Lung (tissue), 12 donors: ENCODE results near the gene PODXL. TPM values are rescaled to one million over a fixed set of nuclear protein-coding genes. Genes with fewer than 3 reads are reported as not detected.

Experiments used
- ATAC-seq: fragments of 200-7000 bp; cut with Tn5 transposase; one replicate; pipeline ENCODE4 v1.9.1; 2020; ENCODE audit warnings: moderate number of reproducible peaks; ENCODE audit not compliant: insufficient read depth, low FRiP score
- DNase-seq, 3 donors: peaks; one replicate each; pipeline ENCODE4 v3.0.0-alpha.2; 2013 to 2017
- H3K27ac ChIP-seq, 2 donors: one replicate each; pipeline ENCODE4 v1.5.1; 2013; ENCODE audit warnings: mild to moderate bottlenecking in 2 of 2, moderate library complexity in 2 of 2, control low read depth in 1 of 2, inconsistent platforms in 1 of 2, low read depth in 1 of 2, low read length in 1 of 2
- H3K27me3 ChIP-seq, 3 donors: one replicate each; pipeline ENCODE4 v1.5.1; 2013; ENCODE audit warnings: low read length in 2 of 3; ENCODE audit not compliant: control insufficient read depth in 3 of 3, insufficient read depth in 3 of 3
- H3K36me3 ChIP-seq, 4 donors: one replicate each; pipeline ENCODE4 v1.5.1; 2013; ENCODE audit warnings: low read length in 4 of 4, mild to moderate bottlenecking in 1 of 4, moderate library complexity in 1 of 4; ENCODE audit not compliant: control insufficient read depth in 4 of 4, insufficient read depth in 4 of 4
- H3K4me1 ChIP-seq, 5 donors: one replicate each; pipeline ENCODE4 v1.5.1; 2013; ENCODE audit warnings: low read length in 5 of 5, mild to moderate bottlenecking in 2 of 5, moderate library complexity in 1 of 5; ENCODE audit not compliant: control insufficient read depth in 5 of 5, insufficient read depth in 5 of 5
- H3K4me3 ChIP-seq: one replicate; pipeline ENCODE4 v1.5.1; 2013; ENCODE audit warnings: mild to moderate bottlenecking, control low read depth, moderate library complexity
- H3K9ac ChIP-seq, 2 donors: one replicate each; pipeline ENCODE4 v1.5.1; 2013; ENCODE audit warnings: low read length in 2 of 2, control low read depth in 1 of 2; ENCODE audit not compliant: insufficient read depth in 1 of 2
- H3K9me3 ChIP-seq, 4 donors: one replicate each; pipeline ENCODE4 v1.5.1; 2013; ENCODE audit warnings: low read length in 3 of 4, mild to moderate bottlenecking in 1 of 4, moderate library complexity in 1 of 4; ENCODE audit not compliant: control insufficient read depth in 4 of 4, insufficient read depth in 3 of 4
- CTCF ChIP-seq: IDR thresholded peaks from 2 replicates; pipeline ENCODE4 v1.5.1; 2012; ENCODE audit warnings: mild to moderate bottlenecking; ENCODE audit errors: control extremely low read depth, extremely low read depth
- WGBS, 2 donors: extraction: QIAGEN DNeasy Blood & Tissue Kit; methylation state at CpG; one replicate each; pipeline ENCODE4 v1.1.7; 2013; 5-methylcytosine and 5-hydroxymethylcytosine counted together
- polyA plus RNA-seq, 2 donors: library from polyadenylated mRNA; stranded (reverse); fragments of 200-250 nt; gene quantifications; one replicate each; pipeline ENCODE4 v1.2.1, GENCODE V29; 2013
- total RNA-seq, 2 donors: library from RNA; depleted of rRNA in 1 of 2; stranded (reverse); fragments of >200 nt in 1 of 2; gene quantifications; one replicate each; pipeline ENCODE4 v1.2.1, GENCODE V29; 2014 to 2021
- donor health status: control.
- donor health status: control.
- donor health status: Bipolar disorder and iron deficiency.
- donor health status: healthy.
- donor health status: DM: yes; HTN: yes; CAD: no.

The PODXL gene
- total and polyA plus RNA-seq, 4 donors: 24.3 to 133 (median 57.6) TPM

GRCh38 chr7:131501422-131501821 lies 55.0 kb downstream of the PODXL start:
- WGBS, 2 donors: 48 to 65% methylated on average over 3 of the region's 3 CpGs
- no peak overlapping the region for H3K9ac ChIP-seq
- H3K27ac ChIP-seq: no peak overlapping the region
- peaks cover 5 to 23% (median 6%) of the 10 kb centered on the region in 4 donors for H3K36me3 ChIP-seq
- H3K9me3 ChIP-seq: no peaks in the 10 kb centered on the region
- TF ChIP-seq CTCF: no peak
- ATAC-seq (no peak), DNase-seq (no peak)
- no peaks in the 10 kb centered on the region for H3K27me3 ChIP-seq
- peaks cover 3 to 9% (median 6%) of the 10 kb centered on the region in 5 donors for H3K4me1 ChIP-seq
- H3K4me3 ChIP-seq: no peak overlapping the region

DNA sequence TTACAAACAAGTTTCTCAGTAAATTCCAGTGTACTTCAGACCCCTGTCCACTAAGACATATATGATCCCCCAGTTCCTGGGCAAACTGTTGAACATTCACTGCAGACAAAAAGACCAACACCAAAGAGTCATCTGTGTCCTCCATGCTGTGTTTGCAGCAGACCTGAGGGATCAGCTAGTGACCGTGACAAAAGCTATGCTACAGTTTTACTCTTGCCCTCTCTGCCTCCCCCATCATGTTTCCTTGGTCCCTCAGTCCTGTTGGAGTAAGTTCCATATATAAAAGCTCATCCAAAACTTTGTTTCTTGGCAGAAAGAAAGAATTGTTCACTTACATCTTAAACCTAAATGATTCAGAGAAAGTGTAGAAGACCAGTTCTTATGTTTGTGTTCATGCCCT lies 56.1 kb downstream of the PODXL start:
- ATAC-seq: no peak
- Histone ChIP-seq H3K27ac (no peak overlapping the region), H3K4me3 (no peak overlapping the region), H3K27me3 (no peaks in the 10 kb centered on the region), H3K9ac (no peak overlapping the region), H3K36me3 (peaks cover 5 to 15% (median 6%) of the 10 kb centered on the region in 4 donors), H3K9me3 (no peaks in the 10 kb centered on the region), H3K4me1 (peaks cover 3 to 9% (median 6%) of the 10 kb centered on the region in 5 donors)
- DNase-seq: no peak
- TF ChIP-seq CTCF: no peak
- WGBS, 2 donors: 100% methylated on average over 1 of the region's 1 CpG

DNA sequence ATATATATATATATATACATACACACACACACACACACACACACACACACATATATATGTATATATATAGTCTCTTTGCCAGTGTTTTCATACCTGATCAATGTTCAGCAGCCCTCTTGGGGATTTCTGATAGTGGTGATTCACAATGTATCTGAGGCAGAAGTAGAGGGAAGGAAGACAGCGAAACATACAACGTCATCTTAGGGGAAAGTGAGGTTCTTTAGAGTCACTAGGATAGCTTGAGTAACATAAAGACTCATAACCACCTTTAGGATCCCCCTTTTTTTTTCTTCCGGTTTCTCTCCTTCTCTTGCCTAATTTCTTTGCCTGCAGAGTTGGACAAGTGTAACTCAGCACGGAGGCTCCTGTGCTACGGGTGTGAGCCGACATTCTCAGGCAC lies 56.6 kb downstream of the PODXL start:
- Histone ChIP-seq H3K9me3 (no peaks in the 10 kb centered on the region), H3K4me1 (peaks cover 3 to 9% (median 6%) of the 10 kb centered on the region in 5 donors), H3K27ac (no peak overlapping the region), H3K9ac (no peak overlapping the region), H3K4me3 (no peak overlapping the region), H3K27me3 (no peaks in the 10 kb centered on the region), H3K36me3 (peaks cover 5 to 14% (median 6%) of the 10 kb centered on the region in 4 donors)
- no peak for TF ChIP-seq CTCF
- ATAC-seq (no peak), DNase-seq (no peak)
- WGBS, 2 donors: 88 to 93% methylated on average over 6 of the region's 6 CpGs
